Measurements from ENCODE around the gene KMT2E.

KMT2E gene

GRCh38 chr7:104980841-104981671 lies 32.9 kb upstream of the KMT2E start:
- Histone ChIP-seq H3K4me2 (ENCODE audit: insufficient read depth, low read length, poor library complexity, severe bottlenecking) (no peak overlapping the region), H3K79me1 (ENCODE audit: low read depth, low read length) (no peaks in the 10 kb centered on the region), H3K27me3 (ENCODE audit: control insufficient read depth in 3 of 3, insufficient read depth in 3 of 3, low read depth in 1 of 3, low read length in 3 of 3) (no peaks in the 10 kb centered on the region), H3K27ac (replicated peaks; ENCODE audit: low read length) (no peak overlapping the region), H3K4ac (ENCODE audit: low read length) (no peak overlapping the region), H3K36me3 (replicated peaks in 1 of 2; ENCODE audit: control insufficient read depth in 2 of 2, insufficient read depth in 2 of 2, low read length in 2 of 2) (peaks cover 0 to 56% of the 10 kb centered on the region in 2 donors), H3K9me3 (replicated peaks in 1 of 2; ENCODE audit: control insufficient read depth in 2 of 2, insufficient read depth in 1 of 2, low read depth in 1 of 2, low read length in 2 of 2) (no peaks in the 10 kb centered on the region), H4K91ac (ENCODE audit: low read depth, low read length, poor library complexity) (no peak overlapping the region), H2BK12ac (ENCODE audit: low read length) (no peak overlapping the region), H3K18ac (ENCODE audit: low read length) (no peak overlapping the region), H2BK15ac (ENCODE audit: low read length) (no peak overlapping the region), H2BK5ac (ENCODE audit: low read length) (no peak overlapping the region), H3K4me1 (ENCODE audit: control insufficient read depth in 2 of 2, insufficient read depth in 1 of 2, low read depth in 1 of 2, low read length in 2 of 2) (peaks cover 15 to 44% of the 10 kb centered on the region in 2 donors), H3K23ac (ENCODE audit: low read depth, low read length, poor library complexity) (no peak overlapping the region), H4K8ac (ENCODE audit: low read depth, low read length) (no peak overlapping the region), H3K9ac (ENCODE audit: low read depth, low read length, poor library complexity) (no peak overlapping the region), H3K14ac (ENCODE audit: low read length) (no peak overlapping the region), H2AFZ (ENCODE audit: low read length) (no peak overlapping the region), H2AK5ac (ENCODE audit: low read depth, low read length) (no peak overlapping the region), H2BK120ac (ENCODE audit: low read depth, low read length) (no peak overlapping the region), H3K4me3 (ENCODE audit: low read length in 2 of 2) (no peak overlapping the region)
- WGBS, 2 donors (ENCODE audit: extremely low coverage in 2 of 2, insufficient read length in 2 of 2, insufficient replicate concordance in 1 of 2), result no CpG with 5 or more reads among the region's 4 CpGs
- peak; percentile 30 for DNase-seq (ENCODE audit: low spot score)

GRCh38 chr7:104981672-104982037 lies 32.4 kb upstream of the KMT2E start:
- no peak for DNase-seq (ENCODE audit: low spot score)
- H4K8ac ChIP-seq (ENCODE audit: low read depth, low read length), result no peak overlapping the region
- no peak overlapping the region for H3K18ac ChIP-seq (ENCODE audit: low read length)
- no peak overlapping the region for H3K23ac ChIP-seq (ENCODE audit: low read depth, low read length, poor library complexity)
- H2BK120ac ChIP-seq (ENCODE audit: low read depth, low read length), result no peak overlapping the region
- H3K79me1 ChIP-seq (ENCODE audit: low read depth, low read length), result no peaks in the 10 kb centered on the region
- no peaks in the 10 kb centered on the region for H3K9me3 ChIP-seq (replicated peaks in 1 of 2; ENCODE audit: control insufficient read depth in 2 of 2, insufficient read depth in 1 of 2, low read depth in 1 of 2, low read length in 2 of 2)
- no peak overlapping the region for H2BK15ac ChIP-seq (ENCODE audit: low read length)
- no peak overlapping the region for H3K4me2 ChIP-seq (ENCODE audit: insufficient read depth, low read length, poor library complexity, severe bottlenecking)
- H3K4ac ChIP-seq (ENCODE audit: low read length), result no peak overlapping the region
- H2BK12ac ChIP-seq (ENCODE audit: low read length), result no peak overlapping the region
- no peak overlapping the region for H3K9ac ChIP-seq (ENCODE audit: low read depth, low read length, poor library complexity)
- no peaks in the 10 kb centered on the region for H3K27me3 ChIP-seq (ENCODE audit: control insufficient read depth in 3 of 3, insufficient read depth in 3 of 3, low read depth in 1 of 3, low read length in 3 of 3)
- no CpG with 5 or more reads among the region's 1 CpG for WGBS, 2 donors (ENCODE audit: extremely low coverage in 2 of 2, insufficient read length in 2 of 2, insufficient replicate concordance in 1 of 2)
- H3K4me1 ChIP-seq (ENCODE audit: control insufficient read depth in 2 of 2, insufficient read depth in 1 of 2, low read depth in 1 of 2, low read length in 2 of 2), result peaks cover 15 to 46% of the 10 kb centered on the region in 2 donors
- H3K14ac ChIP-seq (ENCODE audit: low read length), result no peak overlapping the region
- no peak overlapping the region for H3K27ac ChIP-seq (replicated peaks; ENCODE audit: low read length)
- no peak overlapping the region for H2AK5ac ChIP-seq (ENCODE audit: low read depth, low read length)
- peaks cover 3 to 60% of the 10 kb centered on the region in 2 donors for H3K36me3 ChIP-seq (replicated peaks in 1 of 2; ENCODE audit: control insufficient read depth in 2 of 2, insufficient read depth in 2 of 2, low read length in 2 of 2)
- no peak overlapping the region for H4K91ac ChIP-seq (ENCODE audit: low read depth, low read length, poor library complexity)
- H2BK5ac ChIP-seq (ENCODE audit: low read length), result no peak overlapping the region
- H2AFZ ChIP-seq (ENCODE audit: low read length), result no peak overlapping the region
- no peak overlapping the region for H3K4me3 ChIP-seq (ENCODE audit: low read length in 2 of 2)

GRCh38 chr7:104982308-104983075 lies 31.5 kb upstream of the KMT2E start:
- H3K4ac ChIP-seq (ENCODE audit: low read length), result no peak overlapping the region
- H3K27me3 ChIP-seq (ENCODE audit: control insufficient read depth in 3 of 3, insufficient read depth in 3 of 3, low read depth in 1 of 3, low read length in 3 of 3), result no peaks in the 10 kb centered on the region
- no peak overlapping the region for H3K23ac ChIP-seq (ENCODE audit: low read depth, low read length, poor library complexity)
- peaks cover 14 to 46% of the 10 kb centered on the region in 2 donors for H3K4me1 ChIP-seq (ENCODE audit: control insufficient read depth in 2 of 2, insufficient read depth in 1 of 2, low read depth in 1 of 2, low read length in 2 of 2)
- no peak for DNase-seq (ENCODE audit: low spot score)
- no peak overlapping the region for H2BK120ac ChIP-seq (ENCODE audit: low read depth, low read length)
- no peak overlapping the region for H3K18ac ChIP-seq (ENCODE audit: low read length)
- H2BK15ac ChIP-seq (ENCODE audit: low read length), result no peak overlapping the region
- H2AFZ ChIP-seq (ENCODE audit: low read length), result no peak overlapping the region
- no peak overlapping the region for H2AK5ac ChIP-seq (ENCODE audit: low read depth, low read length)
- H3K9me3 ChIP-seq (replicated peaks in 1 of 2; ENCODE audit: control insufficient read depth in 2 of 2, insufficient read depth in 1 of 2, low read depth in 1 of 2, low read length in 2 of 2), result no peaks in the 10 kb centered on the region
- no peaks in the 10 kb centered on the region for H3K79me1 ChIP-seq (ENCODE audit: low read depth, low read length)
- H3K36me3 ChIP-seq (replicated peaks in 1 of 2; ENCODE audit: control insufficient read depth in 2 of 2, insufficient read depth in 2 of 2, low read length in 2 of 2), result peaks cover 3 to 56% of the 10 kb centered on the region in 2 donors
- H2BK5ac ChIP-seq (ENCODE audit: low read length), result no peak overlapping the region
- no peak overlapping the region for H2BK12ac ChIP-seq (ENCODE audit: low read length)
- H4K91ac ChIP-seq (ENCODE audit: low read depth, low read length, poor library complexity), result no peak overlapping the region
- no peak overlapping the region for H3K14ac ChIP-seq (ENCODE audit: low read length)
- no peak overlapping the region for H4K8ac ChIP-seq (ENCODE audit: low read depth, low read length)
- H3K4me3 ChIP-seq (ENCODE audit: low read length in 2 of 2), result peak overlapping the region in 1 of 2 donors; percentile 51
- H3K27ac ChIP-seq (replicated peaks; ENCODE audit: low read length), result no peak overlapping the region
- H3K4me2 ChIP-seq (ENCODE audit: insufficient read depth, low read length, poor library complexity, severe bottlenecking), result no peak overlapping the region
- WGBS, 2 donors (ENCODE audit: extremely low coverage in 2 of 2, insufficient read length in 2 of 2, insufficient replicate concordance in 1 of 2), result no CpG with 5 or more reads among the region's 5 CpGs
- no peak overlapping the region for H3K9ac ChIP-seq (ENCODE audit: low read depth, low read length, poor library complexity)

DNA sequence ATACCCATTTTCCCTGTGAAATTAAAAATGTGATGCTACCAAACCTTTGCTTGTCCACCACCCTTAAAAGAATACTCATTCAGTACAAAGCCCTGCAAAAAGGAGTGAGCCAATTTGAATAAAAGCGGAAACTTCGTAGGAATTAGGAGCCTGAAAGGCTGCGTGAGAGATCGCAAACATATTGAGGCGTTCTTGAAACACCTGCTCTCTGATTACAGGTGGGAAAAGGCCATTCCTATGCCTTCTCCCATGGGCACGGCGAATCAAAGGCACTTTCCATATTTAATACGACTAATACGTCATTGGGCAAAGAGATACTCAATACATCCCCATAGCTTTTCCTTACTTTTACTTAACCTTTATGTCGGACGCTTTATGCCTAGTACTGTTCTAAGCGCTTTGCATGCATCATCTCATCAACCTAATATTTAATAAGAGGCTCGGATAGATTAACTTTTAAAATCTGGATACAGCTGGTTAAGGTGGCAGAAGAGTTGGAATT lies 30.9 kb upstream of the KMT2E start:
- H3K36me3 ChIP-seq (replicated peaks in 1 of 2; ENCODE audit: control insufficient read depth in 2 of 2, insufficient read depth in 2 of 2, low read length in 2 of 2), result peaks cover 3 to 50% of the 10 kb centered on the region in 2 donors
- no peak overlapping the region for H2BK12ac ChIP-seq (ENCODE audit: low read length)
- H3K4me2 ChIP-seq (ENCODE audit: insufficient read depth, low read length, poor library complexity, severe bottlenecking), result peak overlapping the region; percentile 59
- no peaks in the 10 kb centered on the region for H3K27me3 ChIP-seq (ENCODE audit: control insufficient read depth in 3 of 3, insufficient read depth in 3 of 3, low read depth in 1 of 3, low read length in 3 of 3)
- peak overlapping the region; percentile 84 for H2AFZ ChIP-seq (ENCODE audit: low read length)
- peaks cover 14 to 46% of the 10 kb centered on the region in 2 donors for H3K4me1 ChIP-seq (ENCODE audit: control insufficient read depth in 2 of 2, insufficient read depth in 1 of 2, low read depth in 1 of 2, low read length in 2 of 2)
- no peak overlapping the region for H3K4ac ChIP-seq (ENCODE audit: low read length)
- no peak overlapping the region for H3K9ac ChIP-seq (ENCODE audit: low read depth, low read length, poor library complexity)
- no peak overlapping the region for H3K23ac ChIP-seq (ENCODE audit: low read depth, low read length, poor library complexity)
- H3K79me1 ChIP-seq (ENCODE audit: low read depth, low read length), result no peaks in the 10 kb centered on the region
- H4K91ac ChIP-seq (ENCODE audit: low read depth, low read length, poor library complexity), result no peak overlapping the region
- WGBS, 2 donors (ENCODE audit: extremely low coverage in 2 of 2, insufficient read length in 2 of 2, insufficient replicate concordance in 1 of 2), result no CpG with 5 or more reads among the region's 13 CpGs
- H2BK120ac ChIP-seq (ENCODE audit: low read depth, low read length), result no peak overlapping the region
- H2AK5ac ChIP-seq (ENCODE audit: low read depth, low read length), result no peak overlapping the region
- peak overlapping the region; percentile 51 to 79 for H3K4me3 ChIP-seq (ENCODE audit: low read length in 2 of 2)
- no peaks in the 10 kb centered on the region for H3K9me3 ChIP-seq (replicated peaks in 1 of 2; ENCODE audit: control insufficient read depth in 2 of 2, insufficient read depth in 1 of 2, low read depth in 1 of 2, low read length in 2 of 2)
- H3K27ac ChIP-seq (replicated peaks; ENCODE audit: low read length), result peak overlapping the region; percentile 78
- H2BK5ac ChIP-seq (ENCODE audit: low read length), result no peak overlapping the region
- H3K14ac ChIP-seq (ENCODE audit: low read length), result no peak overlapping the region
- H3K18ac ChIP-seq (ENCODE audit: low read length), result no peak overlapping the region
- H4K8ac ChIP-seq (ENCODE audit: low read depth, low read length), result no peak overlapping the region
- H2BK15ac ChIP-seq (ENCODE audit: low read length), result no peak overlapping the region
- DNase-seq (ENCODE audit: low spot score), result no peak

Data from neuronal stem cell (in vitro differentiated cells).